Mammary epithelial cell (primary cell): ENCODE results near the gene ESPL1.
"Not testable (repeated sequence)": the region's sequence is repeated elsewhere in the genome, so short reads cannot be mapped to it uniquely, and the experiment has no call there.

Source experiments
- EZH2 ChIP-seq: IDR thresholded peaks from 2 replicates; pipeline ENCODE4 v1.6.1; 2012; ENCODE audit warnings: low read length, inconsistent platforms, borderline replicate concordance
- TF ChIP-seq, protein P1 (sequence below), 2 donors: IDR thresholded peaks in 1 of 2; conservative IDR thresholded peaks in 1 of 2; 2 replicates each; pipeline ENCODE4 v1.5.1; 2011 to 2012; ENCODE audit warnings: inconsistent platforms in 2 of 2, low read length in 2 of 2, mild to moderate bottlenecking in 2 of 2, control low read depth in 1 of 2, low read depth in 1 of 2; ENCODE audit not compliant: insufficient read depth in 1 of 2; ENCODE audit errors: extremely low read depth in 1 of 2

DNA sequence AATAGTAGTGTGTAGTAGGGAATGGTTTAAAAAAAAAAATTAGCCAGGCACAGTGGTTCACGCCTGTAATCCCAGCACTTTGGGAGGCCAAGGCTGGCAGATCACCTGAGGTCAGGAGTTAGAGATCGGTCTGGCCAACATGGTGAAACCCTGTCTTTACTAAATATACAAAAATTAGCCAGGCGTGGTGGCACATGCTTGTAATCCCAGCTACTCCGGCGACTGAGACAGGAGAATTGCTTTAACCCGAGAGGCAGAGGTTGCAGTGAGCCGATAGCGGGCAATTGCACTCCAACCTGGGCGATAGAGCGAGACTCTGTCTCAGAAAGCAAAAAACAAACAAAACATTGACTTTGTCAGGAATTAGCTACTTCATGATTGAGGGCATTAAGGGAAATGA, 29.0 kb downstream of the ESPL1 start:
- not testable (repeated sequence) for TF ChIP-seq EZH2
- TF ChIP-seq, protein P1, sequence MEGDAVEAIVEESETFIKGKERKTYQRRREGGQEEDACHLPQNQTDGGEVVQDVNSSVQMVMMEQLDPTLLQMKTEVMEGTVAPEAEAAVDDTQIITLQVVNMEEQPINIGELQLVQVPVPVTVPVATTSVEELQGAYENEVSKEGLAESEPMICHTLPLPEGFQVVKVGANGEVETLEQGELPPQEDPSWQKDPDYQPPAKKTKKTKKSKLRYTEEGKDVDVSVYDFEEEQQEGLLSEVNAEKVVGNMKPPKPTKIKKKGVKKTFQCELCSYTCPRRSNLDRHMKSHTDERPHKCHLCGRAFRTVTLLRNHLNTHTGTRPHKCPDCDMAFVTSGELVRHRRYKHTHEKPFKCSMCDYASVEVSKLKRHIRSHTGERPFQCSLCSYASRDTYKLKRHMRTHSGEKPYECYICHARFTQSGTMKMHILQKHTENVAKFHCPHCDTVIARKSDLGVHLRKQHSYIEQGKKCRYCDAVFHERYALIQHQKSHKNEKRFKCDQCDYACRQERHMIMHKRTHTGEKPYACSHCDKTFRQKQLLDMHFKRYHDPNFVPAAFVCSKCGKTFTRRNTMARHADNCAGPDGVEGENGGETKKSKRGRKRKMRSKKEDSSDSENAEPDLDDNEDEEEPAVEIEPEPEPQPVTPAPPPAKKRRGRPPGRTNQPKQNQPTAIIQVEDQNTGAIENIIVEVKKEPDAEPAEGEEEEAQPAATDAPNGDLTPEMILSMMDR (conservative IDR thresholded peaks at IDR 0.05 in 1 of 2, IDR thresholded peaks at IDR 0.05 in 1 of 2; ENCODE audit: extremely low read depth in 1 of 2, insufficient read depth in 1 of 2, low read depth in 1 of 2, low read length in 2 of 2): not testable (repeated sequence)
